ENCODE data around the gene PLEKHA4.
"Not testable (repeated sequence)": the region's sequence is repeated elsewhere in the genome, so short reads cannot be mapped to it uniquely, and the experiment has no call there.

Gene PLEKHA4

GRCh38 chr19:48862827-48863226, 5.6 kb downstream of the PLEKHA4 start:
- DNase-seq (ENCODE audit: low spot score): no peak

- DNase-seq (ENCODE audit: low spot score): no peak
These were observed 7.1 kb downstream of the PLEKHA4 start for GRCh38 chr19:48861313-48861712.

- no peak for DNase-seq (ENCODE audit: low spot score)
These were observed 8.5 kb downstream of the PLEKHA4 start for GRCh38 chr19:48859711-48860572.

GRCh38 chr19:48858984-48859710, 9.3 kb downstream of the PLEKHA4 start:
- no peak for DNase-seq (ENCODE audit: low spot score)

- DNase-seq (ENCODE audit: low spot score): no peak
These were observed 11.5 kb downstream of the PLEKHA4 start for GRCh38 chr19:48856921-48857320.

- no peak for DNase-seq (ENCODE audit: low spot score)
These were observed 14.3 kb downstream of the PLEKHA4 start for GRCh38 chr19:48854103-48854502.

- no peak for DNase-seq (ENCODE audit: low spot score)
These were observed 14.9 kb downstream of the PLEKHA4 start for GRCh38 chr19:48853483-48853882.

- DNase-seq (ENCODE audit: low spot score): no peak
These were observed 16.1 kb downstream of the PLEKHA4 start for GRCh38 chr19:48852292-48852691.

GRCh38 chr19:48846659-48847058, 21.8 kb downstream of the PLEKHA4 start:
- DNase-seq (ENCODE audit: low spot score): not testable (repeated sequence)

- DNase-seq (ENCODE audit: low spot score): no peak
These were observed 23.0 kb downstream of the PLEKHA4 start for GRCh38 chr19:48845384-48845783.

GRCh38 chr19:48844472-48844871, 23.9 kb downstream of the PLEKHA4 start:
- DNase-seq (ENCODE audit: low spot score): peak; percentile 80

- peak; percentile 51 for DNase-seq (ENCODE audit: low spot score)
These were observed 25.6 kb downstream of the PLEKHA4 start for GRCh38 chr19:48842789-48843162.

GRCh38 chr19:48841571-48841970, 26.8 kb downstream of the PLEKHA4 start:
- DNase-seq (ENCODE audit: low spot score): no peak

GRCh38 chr19:48841047-48841446, 27.4 kb downstream of the PLEKHA4 start:
- DNase-seq (ENCODE audit: low spot score): no peak

- no peak for DNase-seq (ENCODE audit: low spot score)
These were observed 30.7 kb downstream of the PLEKHA4 start for GRCh38 chr19:48837687-48838086.

- DNase-seq (ENCODE audit: low spot score): peak; percentile 93
These were observed 31.3 kb downstream of the PLEKHA4 start for GRCh38 chr19:48837051-48837524.

GRCh38 chr19:48836089-48837017, 32.1 kb downstream of the PLEKHA4 start, which contains the start of gene HSD17B14:
TSS of gene HSD17B14 (minus strand) at chr19:48836491. CDS start at chr19:48836411, 80 bp downstream.
- no peak for DNase-seq (ENCODE audit: low spot score)

GRCh38 chr19:48835734-48836088, 32.7 kb downstream of the PLEKHA4 start:
- peak; percentile 80 for DNase-seq (ENCODE audit: low spot score)

- DNase-seq (ENCODE audit: low spot score): no peak
These were observed 34.4 kb downstream of the PLEKHA4 start for GRCh38 chr19:48833977-48834376.

- DNase-seq (ENCODE audit: low spot score): no peak
These were observed 35.4 kb downstream of the PLEKHA4 start for GRCh38 chr19:48833049-48833448.

- no peak for DNase-seq (ENCODE audit: low spot score)
These were observed 37.5 kb downstream of the PLEKHA4 start for GRCh38 chr19:48830965-48831364.

- DNase-seq (ENCODE audit: low spot score): no peak
These were observed 38.3 kb downstream of the PLEKHA4 start for GRCh38 chr19:48830088-48830487.
